ENCODE measurements around the gene UBALD1. TPM values are rescaled to one million over a fixed set of nuclear protein-coding genes. Genes with fewer than 3 reads are reported as not detected.
A peak's percentile ranks its signal among the peaks of the same experiment; 100 is the strongest.

Gene UBALD1
- total RNA-seq, 1 experiment from 2014 or later = 58.4 TPM

- H2AFZ ChIP-seq = peak overlapping the region; percentile 93
- H3K9me3 ChIP-seq (ENCODE audit: insufficient read depth, low read depth) = no peaks in the 10 kb centered on the region
- peak in 1 of 2 experiments; percentile 55 for DNase-seq
- peak overlapping the region; percentile 97 for H3K4me2 ChIP-seq
- BruUV-seq (replicated peaks) = no TSS peak
- CTCF ChIA-PET = interaction anchor here (0.6 to 2.4 kb wide), 10 partner anchors 9 to 334 kb away, joined by 3 to 13 read pairs (median 4); no protein-coding TSS in a partner anchor
- H3K4me3 ChIP-seq = peak overlapping the region; percentile 99
- POLR2A ChIA-PET (ENCODE audit: unreplicated experiment) = no interaction called here
- H3K9me2 ChIP-seq (ENCODE audit: insufficient read depth) = no peaks in the 10 kb centered on the region
- peaks cover 52% of the 10 kb centered on the region for H3K79me2 ChIP-seq (ENCODE audit: low read depth)
- intact Hi-C loops (cut with micrococcal nuclease; ENCODE audit: unreplicated experiment) = loop anchor here (1.0 kb wide), 2 partner anchors 56 to 108 kb away; no protein-coding TSS in a partner anchor
- peaks cover 25% of the 10 kb centered on the region for H4K20me1 ChIP-seq (ENCODE audit: insufficient read depth)
- peaks cover 6% of the 10 kb centered on the region; the same call in 1 of the 2 replicates for H3F3A ChIP-seq (ENCODE audit: insufficient read depth, low read depth)
- no peaks in the 10 kb centered on the region for H3K27me3 ChIP-seq (ENCODE audit: insufficient read depth, low read depth)
- no peaks in the 10 kb centered on the region for H3K36me3 ChIP-seq (ENCODE audit: low read depth)
- peak overlapping the region; percentile 20; the same call in 1 of the 2 replicates for H3K27ac ChIP-seq
- TF ChIP-seq CTCF (conservative IDR thresholded peaks at IDR 0.05) (no peak), EZH2 (IDR thresholded peaks at IDR 0.05; ENCODE audit: low read depth) (no peak)
- peaks cover 7% of the 10 kb centered on the region for H3K4me1 ChIP-seq (replicated peaks; ENCODE audit: insufficient read depth)
Measured at GRCh38 chr16:4624827-4625559, 10.3 kb upstream of the UBALD1 start.

GRCh38 chr16:4624015-4624826 lies 9.5 kb upstream of the UBALD1 start, which contains the start of gene MGRN1:
Gene MGRN1, plus strand, starts transcription at chr16:4624826. Its CDS starts 135 bp downstream, at chr16:4624961.
- no peaks in the 10 kb centered on the region for H3K9me2 ChIP-seq (ENCODE audit: insufficient read depth)
- peak within 1 kb of the TSS; percentile 69 for H3K27ac ChIP-seq
- no peaks in the 10 kb centered on the region for H3K9me3 ChIP-seq (ENCODE audit: insufficient read depth, low read depth)
- peak within 1 kb of the TSS; percentile 93 for H2AFZ ChIP-seq
- H3F3A ChIP-seq (ENCODE audit: insufficient read depth, low read depth) = peaks cover 6% of the 10 kb centered on the region; the same call in 1 of the 2 replicates
- CTCF ChIA-PET = interaction anchor here (0.6 to 2.4 kb wide), 13 partner anchors 8 to 335 kb away, joined by 3 to 13 read pairs (median 4); partner anchors contain the start of gene C16orf96
- H3K36me3 ChIP-seq (ENCODE audit: low read depth) = no peaks in the 10 kb centered on the region
- POLR2A ChIA-PET (ENCODE audit: unreplicated experiment) = interaction anchor here (0.7 kb wide), 1 partner anchor 160 kb away, joined by 3 read pairs; no protein-coding TSS in a partner anchor
- peak within 1 kb of the TSS; percentile 99 for H3K4me3 ChIP-seq
- peaks cover 25% of the 10 kb centered on the region for H4K20me1 ChIP-seq (ENCODE audit: insufficient read depth)
- H3K79me2 ChIP-seq (ENCODE audit: low read depth) = peaks cover 44% of the 10 kb centered on the region
- peak within 1 kb of the TSS; percentile 97 for H3K4me2 ChIP-seq
- TF ChIP-seq CTCF (conservative IDR thresholded peaks at IDR 0.05) (peak; percentile 96), EZH2 (IDR thresholded peaks at IDR 0.05; ENCODE audit: low read depth) (no peak)
- BruUV-seq (replicated peaks) = TSS peak; percentile 57
- no peaks in the 10 kb centered on the region for H3K27me3 ChIP-seq (ENCODE audit: insufficient read depth, low read depth)
- DNase-seq = peak; percentile 90 to 97
- H3K4me1 ChIP-seq (replicated peaks; ENCODE audit: insufficient read depth) = peaks cover 7% of the 10 kb centered on the region
- intact Hi-C loops (cut with micrococcal nuclease; ENCODE audit: unreplicated experiment) = loop anchor here (1.0 kb wide), 2 partner anchors 57 to 107 kb away; no protein-coding TSS in a partner anchor

GRCh38 chr16:4623593-4623992 lies 8.9 kb upstream of the UBALD1 start:
- no peaks in the 10 kb centered on the region for H3K36me3 ChIP-seq (ENCODE audit: low read depth)
- H3K79me2 ChIP-seq (ENCODE audit: low read depth) = peaks cover 43% of the 10 kb centered on the region
- H3K4me1 ChIP-seq (replicated peaks; ENCODE audit: insufficient read depth) = peaks cover 10% of the 10 kb centered on the region

More at GRCh38 chr16:4623593-4623992, 8.9 kb upstream of the UBALD1 start:
- intact Hi-C loops (cut with micrococcal nuclease; ENCODE audit: unreplicated experiment) = no loop called here
- Histone ChIP-seq H3K4me3 (no peak overlapping the region), H2AFZ (no peak overlapping the region), H3F3A (ENCODE audit: insufficient read depth, low read depth) (peaks cover 6% of the 10 kb centered on the region; the same call in 1 of the 2 replicates), H3K9me2 (ENCODE audit: insufficient read depth) (no peaks in the 10 kb centered on the region), H3K9me3 (ENCODE audit: insufficient read depth, low read depth) (no peaks in the 10 kb centered on the region), H3K27ac (no peak overlapping the region), H3K4me2 (no peak overlapping the region), H4K20me1 (ENCODE audit: insufficient read depth) (peaks cover 21% of the 10 kb centered on the region), H3K27me3 (ENCODE audit: insufficient read depth, low read depth) (no peaks in the 10 kb centered on the region)
- POLR2A ChIA-PET (ENCODE audit: unreplicated experiment) = interaction anchor here (0.7 kb wide), 1 partner anchor 159 kb away, joined by 3 read pairs; no protein-coding TSS in a partner anchor
- no peak for DNase-seq
- TF ChIP-seq CTCF (conservative IDR thresholded peaks at IDR 0.05) (no peak), EZH2 (IDR thresholded peaks at IDR 0.05; ENCODE audit: low read depth) (no peak)
- BruUV-seq (replicated peaks) = no TSS peak
- CTCF ChIA-PET = interaction anchor here (0.6 to 2.4 kb wide), 8 partner anchors 7 to 336 kb away, joined by 3 to 13 read pairs (median 6); no protein-coding TSS in a partner anchor

Measured in PC-9 (cell line).